ENCODE measurements around the gene ACTL7A. TPM values are rescaled to one million over a fixed set of nuclear protein-coding genes. Genes with fewer than 3 reads are reported as not detected.

The ACTL7A gene
- total RNA-seq, 1 donor from 2014 or later = not detected

DNA sequence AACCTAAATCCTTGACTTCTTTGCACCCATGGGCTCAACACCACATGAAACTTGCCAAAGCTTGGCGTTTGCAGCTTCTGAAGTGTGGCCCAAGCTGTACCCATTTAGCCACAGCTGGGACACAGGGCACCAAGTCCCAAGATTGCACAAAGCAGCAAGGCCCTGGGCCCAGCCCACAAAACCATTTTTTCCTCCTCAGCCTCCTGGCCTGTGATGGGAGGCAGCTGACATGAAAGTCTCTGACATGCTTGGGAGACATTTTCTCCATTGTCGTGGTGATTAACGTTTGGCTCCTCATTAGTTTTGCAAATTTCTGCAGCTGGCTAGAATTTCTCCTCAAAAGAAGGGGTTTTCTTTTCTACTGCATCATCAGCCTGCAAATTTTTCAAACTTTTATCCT is 38.2 kb upstream of the ACTL7A start:
- intact Hi-C loops (cut with micrococcal nuclease) = no loop called here
- Histone ChIP-seq H3K36me3 (no peaks in the 10 kb centered on the region), H3K4me1 (no peaks in the 10 kb centered on the region), H3K4me3 (no peak overlapping the region), H3K9me3 (replicated peaks) (peaks cover 13% of the 10 kb centered on the region), H3K27ac (replicated peaks) (no peak overlapping the region), H3K27me3 (ENCODE audit: low read depth) (peaks cover 7% of the 10 kb centered on the region)
- no peak for TF ChIP-seq CTCF (IDR thresholded peaks at IDR 0.05; ENCODE audit: borderline replicate concordance)
- DNase-seq = no peak

DNA sequence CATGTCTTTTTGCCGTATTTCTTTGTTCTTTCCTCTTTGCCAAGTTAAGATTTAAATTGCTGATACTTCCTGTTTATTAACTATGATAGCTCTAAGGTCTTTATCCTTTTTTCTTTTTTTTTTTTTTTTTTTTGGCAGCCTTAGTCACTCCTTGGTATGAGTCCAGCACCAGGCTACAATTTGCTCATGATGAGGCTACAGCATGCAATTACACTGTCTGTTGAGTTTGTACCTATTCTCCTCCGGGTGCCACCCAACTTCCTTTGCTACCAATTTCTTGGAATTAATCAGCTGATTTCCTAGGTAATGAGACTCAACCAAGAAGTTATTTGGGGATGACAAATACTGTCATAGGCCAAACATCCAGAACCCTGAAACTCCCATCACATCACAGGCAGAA is 31.8 kb upstream of the ACTL7A start:
- no peak overlapping the region for H3K27ac ChIP-seq (replicated peaks)
- TF ChIP-seq CTCF (IDR thresholded peaks at IDR 0.05; ENCODE audit: borderline replicate concordance) = no peak
- peaks cover 7% of the 10 kb centered on the region for H3K27me3 ChIP-seq (ENCODE audit: low read depth)
- intact Hi-C loops (cut with micrococcal nuclease) = no loop called here
- peaks cover 6% of the 10 kb centered on the region for H3K4me1 ChIP-seq
- no peaks in the 10 kb centered on the region for H3K36me3 ChIP-seq
- DNase-seq = no peak
- no peak overlapping the region for H3K4me3 ChIP-seq
- no peaks in the 10 kb centered on the region for H3K9me3 ChIP-seq (replicated peaks)

DNA sequence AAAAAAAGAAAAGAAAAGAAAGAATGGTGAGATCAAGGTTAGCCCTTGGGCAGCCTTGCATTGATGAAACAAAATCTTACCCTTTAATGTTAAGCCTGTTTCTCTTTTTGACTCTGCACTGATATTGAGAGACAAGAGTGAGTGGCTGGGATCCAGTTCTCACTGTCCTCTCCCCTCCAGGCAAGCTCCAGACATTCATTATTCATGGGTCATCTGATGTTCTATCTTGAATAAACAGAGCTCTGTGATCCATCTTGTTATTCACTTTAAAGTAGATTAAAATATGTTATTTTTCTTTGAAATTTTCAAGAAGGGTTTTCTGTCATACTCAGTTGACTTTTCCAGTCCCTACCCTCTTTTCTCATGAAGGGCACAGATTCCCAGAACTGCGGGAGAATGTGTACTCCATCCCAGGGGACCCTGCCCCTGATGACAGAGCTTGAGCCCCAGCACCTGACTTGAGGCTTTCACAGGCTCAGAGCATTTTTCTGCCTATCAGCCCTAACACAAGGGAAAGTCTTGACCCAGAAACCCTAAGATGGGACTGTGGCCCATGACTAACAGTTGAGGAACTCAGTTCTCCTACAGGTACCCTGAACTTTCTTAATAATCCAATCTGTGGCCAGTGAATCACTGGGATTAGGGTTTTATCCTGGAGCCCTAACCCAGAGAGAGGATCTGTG is 30.4 kb upstream of the ACTL7A start:
- Histone ChIP-seq H3K9me3 (replicated peaks) (no peaks in the 10 kb centered on the region), H3K36me3 (no peaks in the 10 kb centered on the region), H3K4me3 (no peak overlapping the region), H3K27ac (replicated peaks) (no peak overlapping the region), H3K27me3 (ENCODE audit: low read depth) (no peaks in the 10 kb centered on the region), H3K4me1 (peaks cover 8% of the 10 kb centered on the region)
- TF ChIP-seq CTCF (IDR thresholded peaks at IDR 0.05; ENCODE audit: borderline replicate concordance) = no peak
- DNase-seq = no peak
- intact Hi-C loops (cut with micrococcal nuclease) = no loop called here

DNA sequence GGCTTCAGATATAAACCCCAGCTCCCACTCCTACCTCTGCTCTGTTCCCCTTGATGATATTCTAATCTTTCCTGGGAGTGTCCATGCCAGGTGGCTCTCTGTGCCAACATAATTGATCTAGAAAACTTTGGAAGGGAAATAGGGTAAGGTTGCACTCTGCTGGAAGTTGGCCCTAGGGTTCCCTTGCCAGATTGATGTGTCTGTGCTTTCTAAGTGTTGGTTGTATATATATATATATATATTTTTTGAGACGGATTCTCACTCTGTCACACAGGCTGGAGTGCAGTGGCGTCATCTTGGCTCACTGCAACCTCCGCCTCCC is 29.9 kb upstream of the ACTL7A start:
- no peak for DNase-seq
- no peaks in the 10 kb centered on the region for H3K36me3 ChIP-seq
- no peaks in the 10 kb centered on the region for H3K27me3 ChIP-seq (ENCODE audit: low read depth)
- intact Hi-C loops (cut with micrococcal nuclease) = no loop called here
- H3K4me1 ChIP-seq = peaks cover 8% of the 10 kb centered on the region
- H3K27ac ChIP-seq (replicated peaks) = no peak overlapping the region
- no peaks in the 10 kb centered on the region for H3K9me3 ChIP-seq (replicated peaks)
- no peak overlapping the region for H3K4me3 ChIP-seq
- TF ChIP-seq CTCF (IDR thresholded peaks at IDR 0.05; ENCODE audit: borderline replicate concordance) = no peak

- intact Hi-C loops (cut with micrococcal nuclease) = no loop called here
- no peak for TF ChIP-seq CTCF (IDR thresholded peaks at IDR 0.05; ENCODE audit: borderline replicate concordance)
- no peaks in the 10 kb centered on the region for H3K36me3 ChIP-seq
Observed at GRCh38 chr9:108834959-108835665, 27.0 kb upstream of the ACTL7A start.

More at GRCh38 chr9:108834959-108835665, 27.0 kb upstream of the ACTL7A start:
- no peak overlapping the region for H3K4me3 ChIP-seq
- no peaks in the 10 kb centered on the region for H3K27me3 ChIP-seq (ENCODE audit: low read depth)
- H3K27ac ChIP-seq (replicated peaks) = no peak overlapping the region
- no peaks in the 10 kb centered on the region for H3K9me3 ChIP-seq (replicated peaks)
- H3K4me1 ChIP-seq = peaks cover 8% of the 10 kb centered on the region
- DNase-seq = no peak
